ENCODE data around the gene CDC14B.

GRCh38 chr9:96581301-96581700 lies 38.3 kb downstream of the CDC14B start:
- TF ChIP-seq GATA3 (IDR thresholded peaks at IDR 0.05; ENCODE audit: low read depth, low read length) (no peak), GATA2 (IDR thresholded peaks at IDR 0.05; ENCODE audit: low read depth, low read length) (no peak)
